Kidney (tissue), 14 donors: ENCODE results near the gene CALU. TPM values are rescaled to one million over a fixed set of nuclear protein-coding genes. Genes with fewer than 3 reads are reported as not detected.

Experiments
- DNase-seq, 5 donors: peaks; one replicate each; pipeline ENCODE4 v3.0.0-alpha.2; 2013 to 2020
- FAIRE-seq: peaks from 2 replicates; lab custom pipeline; 2012; peaks lifted over from hg19 to GRCh38; lab: Jason Lieb, UNC
- H3K27ac ChIP-seq, 2 donors: one replicate each; pipeline ENCODE4 v1.7.0; 2013; ENCODE audit warnings: low read depth in 2 of 2, low read length in 2 of 2, inconsistent platforms in 1 of 2
- H3K27me3 ChIP-seq: one replicate; pipeline ENCODE4 v1.7.1; 2013; ENCODE audit warnings: low read length, inconsistent platforms; ENCODE audit not compliant: control insufficient read depth, insufficient read depth
- H3K36me3 ChIP-seq, 3 donors: one replicate each; pipeline versions ENCODE4 v1.7.0 to v1.7.1; 2013; ENCODE audit warnings: low read length in 3 of 3, control low read depth in 1 of 3, inconsistent platforms in 1 of 3; ENCODE audit not compliant: insufficient read depth in 3 of 3, control insufficient read depth in 2 of 3
- H3K4me1 ChIP-seq, 3 donors: one replicate each; pipeline versions ENCODE4 v1.7.0 to v1.7.1; 2013; ENCODE audit warnings: low read length in 3 of 3, inconsistent platforms in 1 of 3, low read depth in 1 of 3; ENCODE audit not compliant: control insufficient read depth in 2 of 3, insufficient read depth in 2 of 3
- H3K4me3 ChIP-seq, 3 donors: one replicate each; pipeline versions ENCODE4 v1.7.0 to v1.8.1; 2013; ENCODE audit warnings: low read length in 3 of 3, control low read depth in 1 of 3, inconsistent platforms in 1 of 3
- H3K9ac ChIP-seq, 3 donors: one replicate each; pipeline versions ENCODE4 v1.7.0 to v1.7.1; 2013; ENCODE audit warnings: low read length in 3 of 3, control low read depth in 1 of 3, inconsistent platforms in 1 of 3
- H3K9me3 ChIP-seq, 3 donors: one replicate each; pipeline versions ENCODE4 v1.7.0 to v1.7.1; 2013; ENCODE audit warnings: low read length in 3 of 3, control low read depth in 1 of 3, inconsistent platforms in 1 of 3; ENCODE audit not compliant: control insufficient read depth in 2 of 3, insufficient read depth in 1 of 3
- CTCF ChIP-seq: IDR thresholded peaks from 3 replicates; pipeline ENCODE4 v1.5.1; 2012; ENCODE audit warnings: mild to moderate bottlenecking, moderate library complexity, borderline replicate concordance; ENCODE audit not compliant: insufficient read depth; ENCODE audit errors: extremely low read depth
- intact Hi-C: fragments of 100-400 bp; cut with DNase I; formaldehyde crosslinking; loops from one replicate; pipeline ENCODE4 v1.11.1; 2022
- polyA plus RNA-seq: library from polyadenylated mRNA; stranded (reverse); fragments of 350-450 nt; fragmentation: Illumina TruSeq; extraction: RNeasy Lipid Tissue Mini Kit (QIAGEN cat#74804); gene quantifications from one replicate; pipeline ENCODE4 v1.2.3, GENCODE V29; 2014; ENCODE audit warnings: low read depth, low replicate concordance; ENCODE audit not compliant: insufficient read depth
- total RNA-seq: library from RNA; stranded (reverse); fragmentation: NEBNext Ultra II Directional; extraction: Animal tissue kit (Norgen Biotek cat#: 25700); gene quantifications from one replicate; pipeline ENCODE4 v1.2.1, GENCODE V29; 2021
- donor health status: control.
- donor health status: control.
- donor health status: control.
- donor health status: control.
- donor health status: control.
- donor health status: DM: yes; HTN: yes; CAD: no.
- donor health status: Normal renal cell carcinoma (clear cell type).

CALU gene
- total and polyA plus RNA-seq, 2 donors from 2014 or later, result 32.9 to 75.1 TPM

DNA sequence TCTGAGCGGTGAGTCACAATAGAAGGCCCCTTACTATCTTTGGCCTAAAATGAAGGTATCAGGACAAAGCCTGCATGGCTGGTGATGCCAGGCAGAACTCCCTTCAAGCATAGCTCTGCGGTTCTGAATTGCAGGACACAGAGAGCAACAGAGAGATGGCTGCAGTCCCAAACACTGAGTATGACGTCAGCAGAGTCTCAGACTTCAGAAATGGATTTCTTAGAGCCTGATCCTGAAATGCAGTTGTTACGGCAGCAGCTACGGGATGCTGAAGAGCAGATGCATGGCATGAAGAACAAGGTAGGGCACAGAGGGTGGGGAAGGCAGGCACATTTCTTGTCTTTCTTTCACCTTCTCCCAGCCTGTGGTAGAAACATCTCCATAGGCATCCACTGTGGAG lies 66.1 kb downstream of the CALU start:
- TF ChIP-seq CTCF, result no peak
- Histone ChIP-seq H3K27me3 (no peaks in the 10 kb centered on the region), H3K9ac (no peak overlapping the region), H3K4me1 (no peaks in the 10 kb centered on the region), H3K9me3 (no peaks in the 10 kb centered on the region), H3K4me3 (no peak overlapping the region), H3K27ac (no peak overlapping the region), H3K36me3 (no peaks in the 10 kb centered on the region)
- DNase-seq (no peak), FAIRE-seq (no peak)
- intact Hi-C loops, result no loop called here

DNA sequence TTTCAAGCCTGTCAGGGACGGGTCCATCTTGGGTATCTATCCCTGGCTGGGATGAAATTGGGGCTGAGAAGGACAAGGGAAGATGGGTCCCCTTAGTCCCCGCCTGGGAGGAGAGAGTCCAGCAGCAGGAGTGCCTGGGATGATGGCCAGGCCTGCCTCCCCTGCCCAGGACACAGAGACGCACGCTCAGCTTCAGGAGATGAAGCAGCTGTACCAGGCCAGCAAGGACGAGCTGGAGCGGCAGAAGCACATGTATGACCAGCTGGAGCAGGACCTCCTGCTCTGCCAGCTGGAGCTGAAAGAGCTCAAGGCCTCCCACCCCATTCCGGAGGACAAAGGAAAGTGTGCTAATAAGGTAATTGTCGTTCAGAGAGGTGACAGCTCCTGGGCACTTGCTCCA lies 68.0 kb downstream of the CALU start:
- H3K27ac ChIP-seq, result no peak overlapping the region
- no peaks in the 10 kb centered on the region for H3K4me1 ChIP-seq
- DNase-seq (no peak), FAIRE-seq (no peak)
- H3K36me3 ChIP-seq, result no peaks in the 10 kb centered on the region
- intact Hi-C loops, result no loop called here
- TF ChIP-seq CTCF, result no peak
- no peak overlapping the region for H3K9ac ChIP-seq
- no peak overlapping the region for H3K4me3 ChIP-seq
- H3K27me3 ChIP-seq, result no peaks in the 10 kb centered on the region
- H3K9me3 ChIP-seq, result no peaks in the 10 kb centered on the region

GRCh38 chr7:128809363-128809762 lies 70.2 kb downstream of the CALU start:
- no peak for FAIRE-seq
- intact Hi-C loops, result no loop called here
- H3K36me3 ChIP-seq, result no peaks in the 10 kb centered on the region
- DNase-seq, result no peak
- H3K9ac ChIP-seq, result no peak overlapping the region
- H3K9me3 ChIP-seq, result no peaks in the 10 kb centered on the region
- H3K27me3 ChIP-seq, result no peaks in the 10 kb centered on the region
- no peak overlapping the region for H3K27ac ChIP-seq
- TF ChIP-seq CTCF, result no peak
- H3K4me3 ChIP-seq, result no peak overlapping the region
- H3K4me1 ChIP-seq, result no peaks in the 10 kb centered on the region

- intact Hi-C loops, result no loop called here
Measured at GRCh38 chr7:128810473-128810872, 71.3 kb downstream of the CALU start.

More at GRCh38 chr7:128810473-128810872, 71.3 kb downstream of the CALU start:
- DNase-seq (no peak), FAIRE-seq (no peak)
- H3K9me3 ChIP-seq, result no peaks in the 10 kb centered on the region
- H3K4me1 ChIP-seq, result no peaks in the 10 kb centered on the region
- no peak overlapping the region for H3K4me3 ChIP-seq
- H3K27ac ChIP-seq, result no peak overlapping the region
- H3K27me3 ChIP-seq, result no peaks in the 10 kb centered on the region
- H3K36me3 ChIP-seq, result no peaks in the 10 kb centered on the region
- TF ChIP-seq CTCF, result no peak
- no peak overlapping the region for H3K9ac ChIP-seq
